Measurements from ENCODE around the gene NOX5. TPM values are rescaled to one million over a fixed set of nuclear protein-coding genes. Genes with fewer than 3 reads are reported as not detected.

The NOX5 gene
- total and polyA plus RNA-seq, 4 donors: under 0.01 to 0.08 (median 0.01) TPM

DNA sequence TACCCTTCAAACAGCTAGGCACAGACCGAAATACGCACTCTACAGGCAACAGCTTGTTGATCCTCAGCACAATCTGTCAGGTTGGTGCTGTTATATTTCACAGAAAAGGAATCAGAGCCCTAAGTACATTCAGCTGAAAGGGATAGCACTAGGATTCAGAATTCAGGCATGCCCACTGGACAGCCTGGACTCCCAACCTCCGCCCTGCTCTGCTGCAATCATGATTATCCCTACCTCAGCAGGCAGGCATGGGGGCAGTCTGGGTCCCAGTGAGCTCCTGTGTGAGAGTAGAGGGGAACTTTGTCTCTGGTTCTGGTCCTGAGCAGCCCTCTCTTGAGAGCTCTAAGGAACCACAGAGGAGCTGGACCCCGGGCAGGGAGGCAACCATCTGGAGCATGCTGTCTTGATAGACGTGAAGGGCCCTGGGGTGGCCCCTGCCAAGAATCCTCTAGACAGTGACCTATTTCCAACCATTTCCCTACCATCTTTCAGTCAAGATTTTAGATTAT lies 23.4 kb upstream of the NOX5 start:
- H3K9me3 ChIP-seq (ENCODE audit: control insufficient read depth in 4 of 4, low read length in 3 of 4): no peaks in the 10 kb centered on the region
- H3K27ac ChIP-seq (ENCODE audit: low read depth in 1 of 2, low read length in 2 of 2): no peak overlapping the region
- WGBS: 94% methylated on average over 5 of the region's 5 CpGs
- H3K36me3 ChIP-seq (ENCODE audit: control insufficient read depth in 4 of 4, insufficient read depth in 3 of 4, low read depth in 1 of 4, low read length in 3 of 4): no peaks in the 10 kb centered on the region
- no peak overlapping the region for H3K4me3 ChIP-seq (ENCODE audit: low read depth in 1 of 3, low read length in 3 of 3)
- DNase-seq (ENCODE audit: low spot score): no peak
- no peak for TF ChIP-seq GABPA (IDR thresholded peaks at IDR 0.05 in 1 of 2, conservative IDR thresholded peaks at IDR 0.05 in 1 of 2)
- no peak for TF ChIP-seq JUND (IDR thresholded peaks at IDR 0.05)
- TF ChIP-seq RAD21 (IDR thresholded peaks at IDR 0.05): no peak
- TF ChIP-seq ZBTB33 (IDR thresholded peaks at IDR 0.05): no peak
- no peaks in the 10 kb centered on the region for H3K4me1 ChIP-seq (ENCODE audit: control insufficient read depth in 4 of 4, insufficient read depth in 4 of 4, low read length in 3 of 4)
- peaks cover 0 to 7% (median 0%) of the 10 kb centered on the region in 4 donors for H3K27me3 ChIP-seq (ENCODE audit: control insufficient read depth in 4 of 4, insufficient read depth in 4 of 4, low read length in 3 of 4)
- no peak overlapping the region for H3K9ac ChIP-seq (ENCODE audit: low read depth in 1 of 2, low read length in 2 of 2)

DNA sequence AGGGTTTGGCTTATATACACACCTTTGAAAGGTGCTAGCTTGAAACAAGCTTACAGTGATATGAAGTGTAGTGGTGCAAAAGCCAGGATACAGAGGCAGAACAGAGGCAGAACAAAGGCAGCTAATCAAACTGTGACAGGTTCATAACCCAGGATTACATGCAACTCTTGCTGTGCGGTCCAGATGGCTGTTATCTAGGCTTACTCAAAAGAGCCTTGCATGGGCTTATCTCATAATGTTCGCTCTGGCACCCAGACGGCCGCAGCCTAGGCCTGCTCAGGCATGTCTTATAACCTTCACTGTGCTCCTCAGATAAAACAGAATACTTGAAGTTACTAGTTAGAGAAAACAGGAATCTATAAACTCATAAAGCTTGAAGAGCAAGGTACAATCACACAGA lies 22.8 kb upstream of the NOX5 start:
- H3K9me3 ChIP-seq (ENCODE audit: control insufficient read depth in 4 of 4, low read length in 3 of 4): no peaks in the 10 kb centered on the region
- no peaks in the 10 kb centered on the region for H3K4me1 ChIP-seq (ENCODE audit: control insufficient read depth in 4 of 4, insufficient read depth in 4 of 4, low read length in 3 of 4)
- 80% methylated on average over 4 of the region's 4 CpGs for WGBS
- H3K27me3 ChIP-seq (ENCODE audit: control insufficient read depth in 4 of 4, insufficient read depth in 4 of 4, low read length in 3 of 4): peaks cover 0 to 4% (median 0%) of the 10 kb centered on the region in 4 donors
- no peak overlapping the region for H3K27ac ChIP-seq (ENCODE audit: low read depth in 1 of 2, low read length in 2 of 2)
- TF ChIP-seq HNF4A (conservative IDR thresholded peaks at IDR 0.05) (no peak), FOXA2 (IDR thresholded peaks at IDR 0.05) (no peak), TAF1 (conservative IDR thresholded peaks at IDR 0.05) (no peak), YY1 (IDR thresholded peaks at IDR 0.05) (no peak), JUND (IDR thresholded peaks at IDR 0.05) (no peak), NR2F2 (IDR thresholded peaks at IDR 0.05) (no peak), REST (IDR thresholded peaks at IDR 0.05) (no peak), CTCF (IDR thresholded peaks at IDR 0.05; ENCODE audit: low read depth, low read length, missing input control) (no peak), RXRA (IDR thresholded peaks at IDR 0.05) (no peak), SP1 (IDR thresholded peaks at IDR 0.05) (no peak), RAD21 (IDR thresholded peaks at IDR 0.05) (no peak), FOXA1 (IDR thresholded peaks at IDR 0.05) (no peak), GABPA (IDR thresholded peaks at IDR 0.05 in 1 of 2, conservative IDR thresholded peaks at IDR 0.05 in 1 of 2) (no peak), HNF4G (IDR thresholded peaks at IDR 0.05) (no peak), ZBTB33 (IDR thresholded peaks at IDR 0.05) (no peak), EGR1 (IDR thresholded peaks at IDR 0.05; ENCODE audit: low read depth in 2 of 2) (no peak)
- TF ChIP-seq, protein P1, sequence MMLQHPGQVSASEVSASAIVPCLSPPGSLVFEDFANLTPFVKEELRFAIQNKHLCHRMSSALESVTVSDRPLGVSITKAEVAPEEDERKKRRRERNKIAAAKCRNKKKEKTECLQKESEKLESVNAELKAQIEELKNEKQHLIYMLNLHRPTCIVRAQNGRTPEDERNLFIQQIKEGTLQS (IDR thresholded peaks at IDR 0.05): no peak
- TF ChIP-seq, protein P2, sequence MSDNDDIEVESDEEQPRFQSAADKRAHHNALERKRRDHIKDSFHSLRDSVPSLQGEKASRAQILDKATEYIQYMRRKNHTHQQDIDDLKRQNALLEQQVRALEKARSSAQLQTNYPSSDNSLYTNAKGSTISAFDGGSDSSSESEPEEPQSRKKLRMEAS (IDR thresholded peaks at IDR 0.05): no peak
- H3K36me3 ChIP-seq (ENCODE audit: control insufficient read depth in 4 of 4, insufficient read depth in 3 of 4, low read depth in 1 of 4, low read length in 3 of 4): no peaks in the 10 kb centered on the region
- no peak overlapping the region for H3K9ac ChIP-seq (ENCODE audit: low read depth in 1 of 2, low read length in 2 of 2)
- peak; percentile 67 for DNase-seq (ENCODE audit: low spot score)
- H3K4me3 ChIP-seq (ENCODE audit: low read depth in 1 of 3, low read length in 3 of 3): no peak overlapping the region

Data from liver (tissue), 9 donors.